Measurements from ENCODE around the gene PXDN. TPM values are rescaled to one million over a fixed set of nuclear protein-coding genes. Genes with fewer than 3 reads are reported as not detected.

The PXDN gene
- total RNA-seq, 1 donor from 2014 or later: 459 TPM

- Mint-ChIP-seq H3K36me3 (ENCODE audit: unreplicated experiment) (peaks cover 73% of the 10 kb centered on the region), H3K27ac (ENCODE audit: unreplicated experiment) (peak overlapping the region; percentile 57), H3K4me3 (ENCODE audit: unreplicated experiment) (no peak overlapping the region), H3K9me3 (ENCODE audit: unreplicated experiment) (peaks cover 10% of the 10 kb centered on the region), H3K27me3 (ENCODE audit: unreplicated experiment) (no peaks in the 10 kb centered on the region), H3K4me1 (ENCODE audit: unreplicated experiment) (peaks cover 30% of the 10 kb centered on the region)
- DNase-seq (ENCODE audit: extremely low spot score, unreplicated experiment): no peak
- no peak for TF ChIP-seq CTCF (IDR thresholded peaks at IDR 0.05)
Measured at GRCh38 chr2:1632002-1632348, 112.3 kb downstream of the PXDN start.

- DNase-seq (ENCODE audit: extremely low spot score, unreplicated experiment): no peak
- H3K4me1 Mint-ChIP-seq (ENCODE audit: unreplicated experiment): peaks cover 32% of the 10 kb centered on the region
- H3K4me3 Mint-ChIP-seq (ENCODE audit: unreplicated experiment): no peak overlapping the region
- no peaks in the 10 kb centered on the region for H3K27me3 Mint-ChIP-seq (ENCODE audit: unreplicated experiment)
- peak overlapping the region; percentile 57 for H3K27ac Mint-ChIP-seq (ENCODE audit: unreplicated experiment)
- H3K9me3 Mint-ChIP-seq (ENCODE audit: unreplicated experiment): peaks cover 10% of the 10 kb centered on the region
- TF ChIP-seq CTCF (IDR thresholded peaks at IDR 0.05): no peak
- H3K36me3 Mint-ChIP-seq (ENCODE audit: unreplicated experiment): peaks cover 70% of the 10 kb centered on the region
Measured at GRCh38 chr2:1631292-1632001, 112.9 kb downstream of the PXDN start.

DNA sequence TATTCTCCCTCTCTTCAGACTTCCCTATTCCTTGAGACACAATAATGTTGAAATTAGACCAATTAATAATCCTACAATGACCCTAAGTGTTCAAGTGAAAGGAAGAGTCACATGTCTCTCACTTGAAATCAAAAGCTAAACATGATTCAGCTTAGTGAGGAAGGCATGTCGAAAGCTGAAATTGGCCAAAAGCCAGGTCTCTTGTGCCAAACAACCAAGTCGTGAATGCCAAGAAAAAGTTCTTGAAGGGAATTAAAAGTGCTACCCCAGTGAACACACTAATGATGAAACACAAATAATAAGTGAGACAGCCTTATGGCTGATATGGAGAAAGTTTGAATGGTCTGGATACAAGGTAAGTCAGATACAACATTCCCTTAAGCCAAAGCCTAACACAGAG lies 115.4 kb downstream of the PXDN start:
- no peak overlapping the region for H3K27ac Mint-ChIP-seq (ENCODE audit: unreplicated experiment)
- peaks cover 10% of the 10 kb centered on the region for H3K9me3 Mint-ChIP-seq (ENCODE audit: unreplicated experiment)
- peaks cover 51% of the 10 kb centered on the region for H3K36me3 Mint-ChIP-seq (ENCODE audit: unreplicated experiment)
- H3K4me1 Mint-ChIP-seq (ENCODE audit: unreplicated experiment): peaks cover 47% of the 10 kb centered on the region
- no peak for TF ChIP-seq CTCF (IDR thresholded peaks at IDR 0.05)
- no peak for DNase-seq (ENCODE audit: extremely low spot score, unreplicated experiment)
- no peak overlapping the region for H3K4me3 Mint-ChIP-seq (ENCODE audit: unreplicated experiment)
- no peaks in the 10 kb centered on the region for H3K27me3 Mint-ChIP-seq (ENCODE audit: unreplicated experiment)

DNA sequence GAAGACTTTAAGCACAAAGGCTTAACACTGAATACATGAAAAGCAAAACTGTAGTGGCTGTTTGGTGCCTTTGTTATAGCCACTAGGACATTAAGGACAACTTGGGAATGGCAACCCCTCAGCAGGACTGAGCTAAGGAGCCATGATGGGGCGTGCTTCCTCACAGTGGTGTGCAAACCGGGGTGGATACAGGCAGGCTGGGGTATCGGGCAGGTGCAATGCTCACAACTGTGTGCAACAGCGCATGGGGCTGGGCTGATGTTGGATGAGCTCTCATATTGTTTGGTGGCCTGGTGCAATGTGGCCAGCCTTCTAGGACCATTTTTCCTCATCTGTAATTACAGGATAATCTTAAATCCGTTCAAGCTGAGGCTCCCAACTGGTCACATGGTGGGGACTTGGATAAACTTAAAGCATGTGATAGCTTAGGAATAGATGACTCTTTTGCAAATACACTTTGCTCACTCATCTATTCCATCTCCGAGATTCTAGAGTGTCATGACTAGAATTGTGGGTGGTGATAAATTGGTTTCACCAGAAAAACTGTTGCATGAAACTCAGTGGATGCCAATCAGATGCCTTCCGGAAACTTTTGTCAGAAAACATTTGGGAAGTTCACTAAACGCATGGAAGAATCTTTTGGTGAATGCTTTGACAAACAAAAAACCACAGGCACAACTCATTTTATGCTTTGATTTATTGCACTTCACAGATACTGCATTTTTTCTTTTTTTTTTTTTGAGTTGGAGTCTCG lies 116.5 kb downstream of the PXDN start:
- no peak for DNase-seq (ENCODE audit: extremely low spot score, unreplicated experiment)
- Mint-ChIP-seq H3K4me1 (ENCODE audit: unreplicated experiment) (peaks cover 47% of the 10 kb centered on the region), H3K9me3 (ENCODE audit: unreplicated experiment) (peaks cover 10% of the 10 kb centered on the region), H3K27ac (ENCODE audit: unreplicated experiment) (no peak overlapping the region), H3K36me3 (ENCODE audit: unreplicated experiment) (peaks cover 40% of the 10 kb centered on the region), H3K27me3 (ENCODE audit: unreplicated experiment) (no peaks in the 10 kb centered on the region), H3K4me3 (ENCODE audit: unreplicated experiment) (no peak overlapping the region)
- TF ChIP-seq CTCF (IDR thresholded peaks at IDR 0.05): no peak

DNA sequence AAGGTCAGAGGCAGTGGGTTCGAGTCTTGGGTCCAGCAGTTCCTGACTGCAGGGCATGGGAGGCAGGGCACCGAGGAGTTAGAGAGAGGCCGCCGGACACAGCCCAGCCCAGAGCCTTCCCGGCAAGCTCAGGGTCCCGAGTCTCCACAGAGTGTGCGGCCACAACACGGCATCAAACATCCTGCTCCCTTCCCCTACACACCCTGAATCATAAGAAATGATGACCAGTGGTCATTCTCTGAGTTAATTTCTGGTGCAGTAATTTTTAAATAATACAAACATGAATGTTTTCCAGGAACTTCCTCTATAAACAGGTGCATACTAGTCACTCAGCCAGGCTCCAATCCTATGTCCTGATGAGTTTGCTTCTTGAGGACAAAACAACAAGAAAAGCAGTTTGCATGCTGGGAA lies 118.0 kb downstream of the PXDN start:
- no peaks in the 10 kb centered on the region for H3K27me3 Mint-ChIP-seq (ENCODE audit: unreplicated experiment)
- H3K4me1 Mint-ChIP-seq (ENCODE audit: unreplicated experiment): peaks cover 34% of the 10 kb centered on the region
- TF ChIP-seq CTCF (IDR thresholded peaks at IDR 0.05): no peak
- peaks cover 26% of the 10 kb centered on the region for H3K36me3 Mint-ChIP-seq (ENCODE audit: unreplicated experiment)
- no peak for DNase-seq (ENCODE audit: extremely low spot score, unreplicated experiment)
- no peak overlapping the region for H3K27ac Mint-ChIP-seq (ENCODE audit: unreplicated experiment)
- peak overlapping the region; percentile 12 for H3K4me3 Mint-ChIP-seq (ENCODE audit: unreplicated experiment)
- peaks cover 10% of the 10 kb centered on the region for H3K9me3 Mint-ChIP-seq (ENCODE audit: unreplicated experiment)

Data from osteocyte (in vitro differentiated cells).